Activated CD8-positive, alpha-beta memory T cell treated with anti-CD3 and anti-CD28 coated beads, Interleukin-2, amount 10 ng/mL, durations not matched to agents 7 days and 5 days (primary cell): Measurements from ENCODE around the gene OVCH1. TPM values are rescaled to one million over a fixed set of nuclear protein-coding genes. Genes with fewer than 3 reads are reported as not detected.

Experiments used
- ATAC-seq: fragments of 150-1000 bp; cut with Tn5 transposase; one replicate; pipeline ENCODE4 v1.10.0; 2021; ENCODE audit warnings: moderate library complexity
- CTCF ChIA-PET: fragments of 350-600 bp; sonication (Branson Sonifier 250); formaldehyde crosslinking; loops from one replicate; lab custom pipeline; 2021; ENCODE audit warnings: antibody characterized with exemption; lab: Charles Lee
- DNase-seq: peaks from one replicate; pipeline ENCODE4 v3.0.0-alpha.2; 2020
- H3K27ac Mint-ChIP-seq: one replicate; pipeline ENCODE4 v1.8.0; 2021; ENCODE audit warnings: mild to moderate bottlenecking, mixed read lengths
- H3K27me3 Mint-ChIP-seq: one replicate; pipeline ENCODE4 v1.8.0; 2021; ENCODE audit warnings: mixed read lengths
- H3K36me3 Mint-ChIP-seq: one replicate; pipeline ENCODE4 v1.8.0; 2021; ENCODE audit warnings: mild to moderate bottlenecking, mixed read lengths
- H3K4me1 Mint-ChIP-seq: one replicate; pipeline ENCODE4 v1.8.0; 2021; ENCODE audit warnings: mixed read lengths
- H3K4me3 Mint-ChIP-seq: one replicate; pipeline ENCODE4 v1.8.0; 2021; ENCODE audit warnings: mild to moderate bottlenecking, moderate library complexity, mixed read lengths
- H3K9me3 Mint-ChIP-seq: one replicate; pipeline ENCODE4 v1.8.0; 2022; ENCODE audit warnings: low read depth, mixed read lengths
- total RNA-seq, 2 experiments: library from RNA; stranded (reverse); gene quantifications; one replicate each; pipeline ENCODE4 v1.2.3, GENCODE V29; 2021

Gene OVCH1
- total RNA-seq, result not detected

- no peak within 1 kb of the TSS for H3K27ac Mint-ChIP-seq
- CTCF ChIA-PET, result no interaction called here
Measured at GRCh38 chr12:29497588-29497987, at the start of gene OVCH1. OVCH1 (minus strand) TSS chr12:29497686; CDS start chr12:29497686, 0 bp downstream.

DNA sequence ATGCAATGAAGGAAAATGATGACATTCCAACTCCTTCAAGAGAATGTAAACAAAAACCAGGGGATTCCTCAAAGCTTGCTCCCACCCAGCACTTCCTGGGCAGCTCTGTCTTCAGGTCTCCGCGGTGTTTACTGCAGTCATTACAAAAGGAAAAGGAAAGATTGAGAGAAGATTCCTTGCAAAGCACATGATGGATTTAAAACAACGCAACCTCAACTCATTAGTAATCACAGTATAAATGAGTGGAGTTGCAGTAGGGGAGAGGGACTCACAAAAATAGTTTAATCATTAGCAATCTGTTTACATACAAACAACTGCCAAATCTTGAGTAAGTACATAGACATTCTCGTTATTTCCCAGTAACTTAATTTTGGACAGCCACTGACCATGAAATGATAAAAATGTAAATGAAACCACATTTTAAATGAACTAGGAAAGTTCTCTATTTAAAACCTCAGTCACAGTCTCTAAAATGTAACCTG is 49.7 kb upstream of the OVCH1 start:
- H3K4me3 Mint-ChIP-seq, result no peak overlapping the region
- H3K9me3 Mint-ChIP-seq, result no peaks in the 10 kb centered on the region
- no peak for ATAC-seq
- no peaks in the 10 kb centered on the region for H3K36me3 Mint-ChIP-seq
- H3K4me1 Mint-ChIP-seq, result no peaks in the 10 kb centered on the region
- CTCF ChIA-PET, result no interaction called here
- no peak overlapping the region for H3K27ac Mint-ChIP-seq
- no peak for DNase-seq
- H3K27me3 Mint-ChIP-seq, result no peaks in the 10 kb centered on the region

More at GRCh38 chr12:29497588-29497987, at the start of gene OVCH1:
- DNase-seq (no peak), ATAC-seq (no peak)
- no peaks in the 10 kb centered on the region for H3K4me1 Mint-ChIP-seq
- H3K9me3 Mint-ChIP-seq, result no peaks in the 10 kb centered on the region
- peaks cover 10% of the 10 kb centered on the region for H3K27me3 Mint-ChIP-seq
- H3K4me3 Mint-ChIP-seq, result no peak within 1 kb of the TSS
- no peaks in the 10 kb centered on the region for H3K36me3 Mint-ChIP-seq

DNA sequence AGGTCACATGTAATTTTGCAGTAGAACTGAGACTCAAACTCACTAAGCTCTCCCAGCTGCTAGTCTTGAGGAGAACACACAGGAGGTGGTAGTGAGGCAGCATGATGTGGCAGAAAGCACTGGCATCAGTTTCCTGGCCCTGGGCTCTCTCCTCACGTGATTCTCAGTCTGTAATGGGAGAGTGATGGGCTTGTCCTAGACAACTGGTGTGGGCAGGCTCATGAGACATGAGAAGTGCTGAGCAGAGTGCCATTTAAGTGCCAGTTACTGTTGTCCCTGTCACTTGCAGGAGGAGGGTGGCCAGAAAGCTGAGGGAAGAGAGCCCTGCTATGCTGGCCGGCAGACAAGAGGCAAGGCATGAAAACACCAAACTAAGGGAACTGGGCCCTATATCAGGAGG is 48.5 kb upstream of the OVCH1 start:
- no peaks in the 10 kb centered on the region for H3K9me3 Mint-ChIP-seq
- CTCF ChIA-PET, result interaction anchor here (0.7 kb wide), 1 partner anchor 331 kb away, joined by 3 read pairs; no protein-coding TSS in a partner anchor
- no peaks in the 10 kb centered on the region for H3K27me3 Mint-ChIP-seq
- DNase-seq, result no peak
- no peaks in the 10 kb centered on the region for H3K4me1 Mint-ChIP-seq
- H3K27ac Mint-ChIP-seq, result no peak overlapping the region
- no peak overlapping the region for H3K4me3 Mint-ChIP-seq
- ATAC-seq, result no peak
- H3K36me3 Mint-ChIP-seq, result no peaks in the 10 kb centered on the region

DNA sequence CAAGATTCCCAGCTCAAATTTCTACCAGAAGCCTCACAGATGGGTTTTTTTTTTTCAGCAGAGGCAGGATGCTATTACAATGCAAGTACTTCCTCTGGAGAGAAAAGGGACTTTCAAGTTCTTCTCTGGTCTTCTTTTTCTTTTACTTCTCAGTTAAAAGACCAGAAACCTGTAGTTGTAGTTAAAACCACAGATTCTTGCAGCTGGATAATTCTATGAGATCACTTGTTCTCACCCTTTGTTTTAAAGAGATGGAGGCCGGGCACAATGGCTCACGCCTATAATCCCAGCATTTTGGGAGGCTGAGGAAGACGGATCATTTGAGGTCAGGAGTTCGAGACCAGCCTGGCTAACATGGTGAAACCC is 47.6 kb upstream of the OVCH1 start:
- DNase-seq (no peak), ATAC-seq (no peak)
- CTCF ChIA-PET, result no interaction called here
- no peak overlapping the region for H3K27ac Mint-ChIP-seq
- no peaks in the 10 kb centered on the region for H3K9me3 Mint-ChIP-seq
- H3K36me3 Mint-ChIP-seq, result no peaks in the 10 kb centered on the region
- H3K27me3 Mint-ChIP-seq, result no peaks in the 10 kb centered on the region
- H3K4me3 Mint-ChIP-seq, result no peak overlapping the region
- no peaks in the 10 kb centered on the region for H3K4me1 Mint-ChIP-seq

- CTCF ChIA-PET, result no interaction called here
- DNase-seq, result no peak
- no peaks in the 10 kb centered on the region for H3K27me3 Mint-ChIP-seq
- H3K4me1 Mint-ChIP-seq, result no peaks in the 10 kb centered on the region
- H3K36me3 Mint-ChIP-seq, result no peaks in the 10 kb centered on the region
- no peak for ATAC-seq
- no peaks in the 10 kb centered on the region for H3K9me3 Mint-ChIP-seq
- no peak overlapping the region for H3K27ac Mint-ChIP-seq
- H3K4me3 Mint-ChIP-seq, result no peak overlapping the region
Measured at GRCh38 chr12:29544428-29545101, 47.1 kb upstream of the OVCH1 start.

DNA sequence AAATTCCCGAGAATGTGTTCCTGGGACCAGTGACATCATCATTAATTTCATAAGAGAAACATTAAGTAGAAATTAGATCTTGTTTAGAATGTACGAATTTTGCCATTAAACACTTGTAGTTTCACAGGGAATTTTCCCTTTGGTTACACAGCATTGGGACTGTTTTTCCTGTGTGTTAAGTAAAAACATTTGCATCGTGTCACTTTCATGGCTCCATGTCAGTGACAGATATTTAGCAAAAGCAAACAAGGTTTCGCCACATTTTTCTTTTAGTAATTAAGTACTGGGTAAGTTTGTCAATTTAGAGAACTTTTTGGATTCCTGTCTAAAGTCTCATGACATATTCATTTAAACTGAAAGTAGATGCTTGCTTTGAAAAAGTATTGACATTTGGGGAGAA is 45.5 kb upstream of the OVCH1 start:
- no peak for DNase-seq
- ATAC-seq, result no peak
- CTCF ChIA-PET, result no interaction called here
- no peaks in the 10 kb centered on the region for H3K4me1 Mint-ChIP-seq
- no peak overlapping the region for H3K4me3 Mint-ChIP-seq
- H3K27me3 Mint-ChIP-seq, result no peaks in the 10 kb centered on the region
- H3K27ac Mint-ChIP-seq, result no peak overlapping the region
- no peaks in the 10 kb centered on the region for H3K9me3 Mint-ChIP-seq
- H3K36me3 Mint-ChIP-seq, result no peaks in the 10 kb centered on the region

DNA sequence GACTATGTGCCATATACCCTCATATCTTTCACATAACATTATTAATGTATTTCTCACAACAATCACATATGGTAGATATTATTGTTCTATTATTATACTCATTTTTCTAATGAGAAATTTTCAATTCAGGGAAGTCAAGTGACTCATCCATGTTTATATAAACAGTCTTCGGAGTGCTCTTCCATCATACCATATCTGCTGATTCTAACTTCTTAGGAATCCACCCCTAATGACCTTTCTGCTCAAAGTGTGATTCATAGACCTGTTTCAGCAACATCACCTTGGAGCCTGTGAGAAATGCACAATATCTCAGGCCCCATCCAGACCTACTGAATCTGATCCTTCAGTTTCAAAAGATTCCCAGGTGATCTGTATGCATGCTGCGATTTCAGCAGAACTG is 39.8 kb upstream of the OVCH1 start:
- Mint-ChIP-seq H3K4me1 (no peaks in the 10 kb centered on the region), H3K27ac (no peak overlapping the region), H3K4me3 (no peak overlapping the region), H3K36me3 (no peaks in the 10 kb centered on the region), H3K9me3 (no peaks in the 10 kb centered on the region), H3K27me3 (peaks cover 24% of the 10 kb centered on the region)
- CTCF ChIA-PET, result no interaction called here
- DNase-seq, result no peak
- no peak for ATAC-seq

DNA sequence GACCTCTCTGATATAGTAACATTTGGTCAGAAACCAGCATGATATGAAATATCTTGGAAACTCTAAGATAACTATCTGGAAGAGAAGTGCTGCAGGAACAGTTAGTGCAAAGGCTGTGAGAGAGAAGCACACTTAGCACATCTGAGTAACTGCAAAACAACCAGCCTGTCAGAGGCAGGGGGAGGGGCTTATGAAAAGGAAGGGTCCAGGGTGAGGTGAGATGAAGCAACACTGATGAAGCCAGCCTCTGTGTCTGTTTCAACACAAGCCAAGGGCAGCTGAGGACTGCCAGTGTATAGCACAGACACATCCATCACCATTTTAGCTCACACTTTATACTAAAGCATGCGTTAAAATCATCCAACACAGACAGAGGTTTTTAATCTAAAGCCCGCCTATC is 37.4 kb upstream of the OVCH1 start:
- no peak overlapping the region for H3K4me3 Mint-ChIP-seq
- H3K36me3 Mint-ChIP-seq, result no peaks in the 10 kb centered on the region
- no peak for DNase-seq
- H3K27ac Mint-ChIP-seq, result no peak overlapping the region
- peaks cover 37% of the 10 kb centered on the region for H3K27me3 Mint-ChIP-seq
- CTCF ChIA-PET, result no interaction called here
- H3K9me3 Mint-ChIP-seq, result no peaks in the 10 kb centered on the region
- H3K4me1 Mint-ChIP-seq, result no peaks in the 10 kb centered on the region
- ATAC-seq, result no peak

DNA sequence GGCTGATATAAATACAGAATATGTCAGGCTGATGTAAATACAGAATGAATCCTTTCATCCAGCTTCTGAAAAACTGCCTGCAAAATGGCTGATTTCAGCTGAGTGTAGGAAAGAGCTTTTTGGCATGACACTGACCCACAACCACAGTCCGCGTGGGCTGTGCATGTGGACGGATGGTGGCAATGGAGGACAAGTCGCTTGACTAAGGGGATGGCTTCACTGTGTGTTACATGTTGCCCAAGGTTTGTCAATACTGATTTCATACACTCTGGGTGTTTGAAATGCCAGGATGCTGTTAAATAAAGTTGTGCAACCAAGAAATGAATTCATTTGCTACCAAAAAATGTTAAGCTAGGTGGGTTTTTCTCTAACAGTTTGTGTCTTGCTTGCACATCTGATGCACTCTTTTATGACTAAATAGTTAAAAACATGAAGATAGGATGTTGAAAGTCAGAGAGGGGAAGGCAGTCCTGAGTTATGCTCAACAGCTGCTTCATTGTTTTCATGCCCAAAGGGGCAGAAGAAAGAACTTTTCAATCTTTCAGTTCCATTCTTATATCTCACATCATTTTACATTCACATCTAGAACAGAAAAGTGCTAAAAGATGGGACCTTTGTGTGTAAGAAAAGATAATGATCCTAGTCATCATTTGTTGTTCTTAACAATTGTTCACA is 36.5 kb upstream of the OVCH1 start:
- Mint-ChIP-seq H3K36me3 (no peaks in the 10 kb centered on the region), H3K4me1 (no peaks in the 10 kb centered on the region), H3K9me3 (no peaks in the 10 kb centered on the region), H3K27ac (no peak overlapping the region), H3K27me3 (peaks cover 40% of the 10 kb centered on the region), H3K4me3 (no peak overlapping the region)
- CTCF ChIA-PET, result no interaction called here
- no peak for DNase-seq
- ATAC-seq, result no peak

DNA sequence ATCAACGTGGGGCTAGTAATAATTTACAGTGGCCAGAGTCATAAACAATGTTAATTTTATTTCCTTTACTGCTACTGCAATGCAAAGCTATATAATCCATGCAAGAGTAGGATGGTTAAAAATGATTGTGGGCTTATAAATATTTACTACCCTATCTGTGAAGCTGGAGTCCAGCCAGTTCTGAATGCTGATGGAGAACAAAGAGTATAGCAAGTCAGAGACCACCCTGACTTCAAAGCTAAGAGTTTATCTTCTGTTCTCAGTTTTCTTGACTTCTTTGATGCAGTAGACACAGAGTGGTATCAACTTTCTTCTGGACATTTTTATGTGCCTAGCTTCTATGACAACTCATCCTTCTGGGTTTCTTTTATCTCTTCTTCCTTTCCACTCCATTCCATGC is 34.0 kb upstream of the OVCH1 start:
- peaks cover 48% of the 10 kb centered on the region for H3K27me3 Mint-ChIP-seq
- H3K27ac Mint-ChIP-seq, result no peak overlapping the region
- CTCF ChIA-PET, result no interaction called here

GRCh38 chr12:29530436-29530835 is 33.0 kb upstream of the OVCH1 start:
- H3K4me3 Mint-ChIP-seq, result no peak overlapping the region
- no peaks in the 10 kb centered on the region for H3K4me1 Mint-ChIP-seq
- H3K27me3 Mint-ChIP-seq, result peaks cover 47% of the 10 kb centered on the region
- no peak overlapping the region for H3K27ac Mint-ChIP-seq
- CTCF ChIA-PET, result interaction anchor here (1.5 kb wide), 1 partner anchor 11 kb away, joined by 4 read pairs; no protein-coding TSS in a partner anchor
- DNase-seq (no peak), ATAC-seq (no peak)
- no peaks in the 10 kb centered on the region for H3K9me3 Mint-ChIP-seq
- no peaks in the 10 kb centered on the region for H3K36me3 Mint-ChIP-seq

More for the DNA sequence above, 34.0 kb upstream of the OVCH1 start:
- no peaks in the 10 kb centered on the region for H3K4me1 Mint-ChIP-seq
- no peak for DNase-seq
- no peaks in the 10 kb centered on the region for H3K9me3 Mint-ChIP-seq
- no peak for ATAC-seq
- no peaks in the 10 kb centered on the region for H3K36me3 Mint-ChIP-seq
- no peak overlapping the region for H3K4me3 Mint-ChIP-seq

DNA sequence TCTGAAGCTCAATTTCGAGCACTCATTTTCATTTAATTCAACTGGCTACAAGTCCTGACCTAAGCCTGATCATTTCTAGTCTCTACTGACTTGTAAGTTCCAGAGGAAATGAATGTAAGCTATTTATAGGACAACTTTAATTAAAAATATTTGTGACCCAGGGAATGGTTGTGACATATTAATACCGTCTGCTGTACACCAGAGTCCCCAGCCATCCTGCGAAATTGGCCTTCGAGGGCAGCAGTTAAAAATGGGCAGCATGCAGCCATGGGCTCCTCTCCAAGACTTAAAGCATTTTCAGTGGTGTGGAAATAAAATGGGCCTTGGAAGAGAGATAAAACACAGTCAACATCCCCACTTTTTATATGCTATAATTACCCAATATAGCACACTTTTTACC is 30.7 kb upstream of the OVCH1 start:
- Mint-ChIP-seq H3K4me1 (no peaks in the 10 kb centered on the region), H3K4me3 (no peak overlapping the region), H3K9me3 (no peaks in the 10 kb centered on the region), H3K27ac (no peak overlapping the region), H3K27me3 (peaks cover 41% of the 10 kb centered on the region), H3K36me3 (no peaks in the 10 kb centered on the region)
- ATAC-seq, result no peak
- no peak for DNase-seq
- CTCF ChIA-PET, result interaction anchor here (1.3 kb wide), 1 partner anchor 9 kb away, joined by 3 read pairs; no protein-coding TSS in a partner anchor

GRCh38 chr12:29521951-29522350 is 24.5 kb upstream of the OVCH1 start:
- CTCF ChIA-PET, result no interaction called here
- ATAC-seq, result no peak

DNA sequence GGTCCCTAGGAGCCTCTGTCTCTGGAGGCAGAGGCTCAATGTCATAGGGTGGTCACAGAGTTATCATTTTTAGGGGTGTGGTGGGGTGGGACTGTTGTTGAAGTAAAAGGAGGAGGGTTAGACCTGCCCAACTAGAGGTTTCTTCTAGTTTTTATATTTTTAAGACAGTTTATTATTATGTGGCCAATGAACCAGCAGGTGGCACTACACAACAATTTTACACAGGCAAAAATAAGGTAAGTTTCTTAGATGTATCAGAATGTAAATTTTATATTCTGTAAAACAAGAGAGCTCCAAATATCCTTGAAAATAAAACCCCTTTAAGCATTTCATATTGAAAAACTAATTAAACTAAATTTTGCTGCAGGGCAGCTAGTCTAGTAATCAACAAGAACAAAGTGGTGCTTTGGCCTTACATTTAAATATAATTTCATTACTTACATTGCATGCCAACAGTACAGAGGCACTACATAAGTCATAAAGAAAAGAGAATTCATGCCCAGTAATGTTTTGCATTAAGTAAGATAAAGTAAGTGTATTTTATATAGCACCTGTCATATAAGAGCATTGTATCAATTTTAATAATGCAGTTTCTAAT is 22.2 kb upstream of the OVCH1 start:
- H3K27me3 Mint-ChIP-seq, result peaks cover 18% of the 10 kb centered on the region
- H3K9me3 Mint-ChIP-seq, result no peaks in the 10 kb centered on the region
- H3K4me3 Mint-ChIP-seq, result no peak overlapping the region
- H3K36me3 Mint-ChIP-seq, result no peaks in the 10 kb centered on the region
- CTCF ChIA-PET, result interaction anchor here (0.9 to 2.1 kb wide), 9 partner anchors 8 to 1331 kb away, joined by 3 to 11 read pairs (median 3); no protein-coding TSS in a partner anchor
- DNase-seq, result no peak
- no peak for ATAC-seq
- no peak overlapping the region for H3K27ac Mint-ChIP-seq
- no peaks in the 10 kb centered on the region for H3K4me1 Mint-ChIP-seq

More at GRCh38 chr12:29521951-29522350, 24.5 kb upstream of the OVCH1 start:
- H3K36me3 Mint-ChIP-seq, result no peaks in the 10 kb centered on the region
- no peak for DNase-seq
- H3K27me3 Mint-ChIP-seq, result peaks cover 12% of the 10 kb centered on the region
- no peak overlapping the region for H3K27ac Mint-ChIP-seq
- H3K4me1 Mint-ChIP-seq, result no peaks in the 10 kb centered on the region
- no peaks in the 10 kb centered on the region for H3K9me3 Mint-ChIP-seq
- no peak overlapping the region for H3K4me3 Mint-ChIP-seq
